ENCODE data around the gene KDF1. TPM values are rescaled to one million over a fixed set of nuclear protein-coding genes. Genes with fewer than 3 reads are reported as not detected.
"Not testable (repeated sequence)": the region's sequence is repeated elsewhere in the genome, so short reads cannot be mapped to it uniquely, and the experiment has no call there.

The KDF1 gene
- total and polyA plus RNA-seq, 8 donors = 2.9 to 21.6 (median 14.0) TPM

GRCh38 chr1:26949266-26949925 is 10.9 kb downstream of the KDF1 start:
- TF ChIP-seq CTCF (IDR thresholded peaks at IDR 0.05) (no peak), POLR2A (IDR thresholded peaks at IDR 0.05) (no peak), EP300 (IDR thresholded peaks at IDR 0.05) (no peak), POLR2AphosphoS5 (IDR thresholded peaks at IDR 0.05) (no peak)
- Histone ChIP-seq H3K27me3 (peaks cover 0 to 7% (median 0%) of the 10 kb centered on the region in 3 donors), H3K36me3 (peaks cover 21 to 66% (median 64%) of the 10 kb centered on the region in 4 donors), H3K4me1 (peaks cover 0 to 22% (median 7%) of the 10 kb centered on the region in 4 donors), H3K4me3 (no peak overlapping the region), H3K9me3 (no peaks in the 10 kb centered on the region), H3K27ac (no peak overlapping the region)
- intact Hi-C loops (cut with DNase I; ENCODE audit: low total_unique reads) = no loop called here
- 38 to 69% (median 61%) methylated on average over 1 of the region's 1 CpG for WGBS, 5 donors
- no peak for DNase-seq

GRCh38 chr1:26948725-26949057 is 11.6 kb downstream of the KDF1 start:
- H3K4me3 ChIP-seq; intact Hi-C loops (cut with DNase I; ENCODE audit: low total_unique reads); DNase-seq; H3K9me3 ChIP-seq; H3K27me3 ChIP-seq; H3K27ac ChIP-seq: not testable (repeated sequence)
- H3K4me1 ChIP-seq = peaks cover 0 to 22% (median 7%) of the 10 kb centered on the region in 4 donors
- H3K36me3 ChIP-seq = peaks cover 27 to 73% (median 71%) of the 10 kb centered on the region in 4 donors
- WGBS, 5 donors = 85 to 91% (median 88%) methylated on average over 15 to 16 of the region's 16 CpGs

- Histone ChIP-seq H3K27ac (peak overlapping the region in 1 of 5 donors; percentile 42), H3K36me3 (peaks cover 51 to 86% (median 85%) of the 10 kb centered on the region in 4 donors), H3K27me3 (no peaks in the 10 kb centered on the region), H3K4me3 (no peak overlapping the region), H3K9me3 (no peaks in the 10 kb centered on the region), H3K4me1 (peaks cover 0 to 22% (median 7%) of the 10 kb centered on the region in 4 donors)
- intact Hi-C loops (cut with DNase I; ENCODE audit: low total_unique reads) = no loop called here
- no peak for DNase-seq
- no peak for TF ChIP-seq POLR2AphosphoS5 (IDR thresholded peaks at IDR 0.05)
- TF ChIP-seq EP300 (IDR thresholded peaks at IDR 0.05) = no peak
- 37 to 65% (median 49%) methylated on average over 4 of the region's 4 CpGs for WGBS, 5 donors
These were observed 14.0 kb downstream of the KDF1 start for GRCh38 chr1:26946270-26946669.

- H3K9me3 ChIP-seq = no peaks in the 10 kb centered on the region
- no peak for TF ChIP-seq CTCF (IDR thresholded peaks at IDR 0.05)
- peak in 1 of 3 donors; percentile 30 for TF ChIP-seq POLR2AphosphoS5 (IDR thresholded peaks at IDR 0.05)
- peak overlapping the region in 1 of 5 donors; percentile 42 for H3K27ac ChIP-seq
- H3K27me3 ChIP-seq = no peaks in the 10 kb centered on the region
- WGBS, 5 donors = 46 to 69% (median 59%) methylated on average over 8 of the region's 8 CpGs
- H3K4me1 ChIP-seq = peaks cover 0 to 20% (median 7%) of the 10 kb centered on the region in 4 donors
- H3K4me3 ChIP-seq = no peak overlapping the region
- H3K36me3 ChIP-seq = peaks cover 53 to 87% (median 84%) of the 10 kb centered on the region in 4 donors
- DNase-seq = peak in 1 of 2 donors; percentile 60
- intact Hi-C loops (cut with DNase I; ENCODE audit: low total_unique reads) = no loop called here
These were observed 14.5 kb downstream of the KDF1 start for GRCh38 chr1:26945728-26946127.

GRCh38 chr1:26945138-26945537 is 15.1 kb downstream of the KDF1 start:
- Histone ChIP-seq H3K4me1 (peaks cover 0 to 20% (median 6%) of the 10 kb centered on the region in 4 donors), H3K4me3 (no peak overlapping the region), H3K27me3 (no peaks in the 10 kb centered on the region), H3K27ac (no peak overlapping the region), H3K9me3 (no peaks in the 10 kb centered on the region), H3K36me3 (peaks cover 53 to 91% (median 85%) of the 10 kb centered on the region in 4 donors)
- intact Hi-C loops (cut with DNase I; ENCODE audit: low total_unique reads) = no loop called here
- 35 to 77% (median 46%) methylated on average over 2 of the region's 2 CpGs for WGBS, 5 donors
- no peak for DNase-seq
- no peak for TF ChIP-seq POLR2A (IDR thresholded peaks at IDR 0.05)
- TF ChIP-seq EP300 (IDR thresholded peaks at IDR 0.05) = no peak
- TF ChIP-seq CTCF (IDR thresholded peaks at IDR 0.05) = no peak
- no peak for TF ChIP-seq POLR2AphosphoS5 (IDR thresholded peaks at IDR 0.05)

Data from stomach (tissue), 9 donors.